ENCODE data around the gene AAMP.

Gene AAMP

DNA sequence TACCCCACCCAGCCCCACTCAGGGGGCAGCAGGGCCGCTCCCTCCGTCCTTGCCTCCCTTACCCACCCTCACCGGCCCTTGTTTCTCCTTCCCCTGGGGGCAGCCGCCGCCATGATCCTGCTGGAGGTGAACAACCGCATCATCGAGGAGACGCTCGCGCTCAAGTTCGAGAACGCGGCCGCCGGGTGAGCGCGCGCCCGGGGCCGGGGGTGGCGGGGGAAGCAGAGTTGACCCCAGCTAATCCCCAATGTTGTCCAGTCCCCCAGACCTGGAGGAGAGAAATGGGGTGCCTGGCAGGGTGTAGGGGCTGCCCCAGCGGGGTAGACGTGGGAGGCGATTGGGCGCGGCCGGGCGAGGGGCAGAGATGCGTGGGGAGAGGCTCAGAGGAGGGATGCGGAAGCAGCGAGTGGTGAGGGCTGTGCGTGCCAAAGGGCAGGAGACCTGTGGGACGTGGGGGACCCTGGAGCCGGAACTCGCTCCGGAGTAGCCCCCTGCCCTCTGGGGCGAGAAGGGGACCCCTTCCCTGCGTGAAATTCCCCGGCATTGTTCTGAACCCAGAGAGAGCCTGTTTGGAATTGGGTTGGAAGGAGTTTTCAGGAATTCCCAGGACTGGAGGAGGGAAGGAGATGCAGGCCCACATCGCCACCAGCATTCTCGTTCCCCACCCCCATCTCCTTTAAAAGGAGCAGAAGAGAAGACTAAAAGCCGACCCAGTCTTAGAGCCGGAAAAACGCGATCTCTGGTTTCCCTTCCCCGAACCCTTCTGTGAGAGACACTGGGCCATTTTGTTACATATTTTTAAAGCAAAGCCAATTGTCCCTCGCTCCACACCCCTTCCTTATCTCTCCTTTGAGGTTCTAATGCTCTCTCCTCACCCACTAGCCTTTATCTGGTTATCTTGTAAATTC lies 52.3 kb downstream of the AAMP start (continued):
- peak; percentile 77 for TF ChIP-seq SCRT1 (tag by site-specific recombination; IDR thresholded peaks at IDR 0.05; ENCODE audit: borderline replicate concordance)
- TF ChIP-seq, protein P1, sequence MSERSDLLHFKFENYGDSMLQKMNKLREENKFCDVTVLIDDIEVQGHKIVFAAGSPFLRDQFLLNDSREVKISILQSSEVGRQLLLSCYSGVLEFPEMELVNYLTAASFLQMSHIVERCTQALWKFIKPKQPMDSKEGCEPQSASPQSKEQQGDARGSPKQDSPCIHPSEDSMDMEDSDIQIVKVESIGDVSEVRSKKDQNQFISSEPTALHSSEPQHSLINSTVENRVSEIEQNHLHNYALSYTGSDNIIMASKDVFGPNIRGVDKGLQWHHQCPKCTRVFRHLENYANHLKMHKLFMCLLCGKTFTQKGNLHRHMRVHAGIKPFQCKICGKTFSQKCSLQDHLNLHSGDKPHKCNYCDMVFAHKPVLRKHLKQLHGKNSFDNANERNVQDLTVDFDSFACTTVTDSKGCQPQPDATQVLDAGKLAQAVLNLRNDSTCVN (tag by site-specific recombination; optimal IDR thresholded peaks at IDR 0.05) = peak; percentile 81
- peak; percentile 26; the same call in 1 of the 2 replicates for TF ChIP-seq ZNF335 (tag by site-specific recombination; conservative IDR thresholded peaks at IDR 0.05)
- no peak for TF ChIP-seq ZBTB8A (tag by site-specific recombination; IDR thresholded peaks at IDR 0.05)
- TF ChIP-seq BCL11B (tag by site-specific recombination; IDR thresholded peaks at IDR 0.05; ENCODE audit: low read depth) = no peak
- no peak for TF ChIP-seq ZNF776 (tag by site-specific recombination; IDR thresholded peaks at IDR 0.05; ENCODE audit: borderline replicate concordance)
- TF ChIP-seq ZNF600 (tag by site-specific recombination; IDR thresholded peaks at IDR 0.05) = peak; percentile 72
- TF ChIP-seq, protein P2, sequence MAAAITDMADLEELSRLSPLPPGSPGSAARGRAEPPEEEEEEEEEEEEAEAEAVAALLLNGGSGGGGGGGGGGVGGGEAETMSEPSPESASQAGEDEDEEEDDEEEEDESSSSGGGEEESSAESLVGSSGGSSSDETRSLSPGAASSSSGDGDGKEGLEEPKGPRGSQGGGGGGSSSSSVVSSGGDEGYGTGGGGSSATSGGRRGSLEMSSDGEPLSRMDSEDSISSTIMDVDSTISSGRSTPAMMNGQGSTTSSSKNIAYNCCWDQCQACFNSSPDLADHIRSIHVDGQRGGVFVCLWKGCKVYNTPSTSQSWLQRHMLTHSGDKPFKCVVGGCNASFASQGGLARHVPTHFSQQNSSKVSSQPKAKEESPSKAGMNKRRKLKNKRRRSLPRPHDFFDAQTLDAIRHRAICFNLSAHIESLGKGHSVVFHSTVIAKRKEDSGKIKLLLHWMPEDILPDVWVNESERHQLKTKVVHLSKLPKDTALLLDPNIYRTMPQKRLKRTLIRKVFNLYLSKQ (tag by site-specific recombination; IDR thresholded peaks at IDR 0.05; ENCODE audit: borderline replicate concordance) = no peak
- TF ChIP-seq ZFHX2 (tag by site-specific recombination; conservative IDR thresholded peaks at IDR 0.05) = peak; percentile 96
- no peak for TF ChIP-seq TRIM28 (IDR thresholded peaks at IDR 0.05; ENCODE audit: borderline replicate concordance, low read length)
- TF ChIP-seq MEIS1 (CRISPR knock-in tag; IDR thresholded peaks at IDR 0.05; ENCODE audit: borderline replicate concordance) = no peak

DNA sequence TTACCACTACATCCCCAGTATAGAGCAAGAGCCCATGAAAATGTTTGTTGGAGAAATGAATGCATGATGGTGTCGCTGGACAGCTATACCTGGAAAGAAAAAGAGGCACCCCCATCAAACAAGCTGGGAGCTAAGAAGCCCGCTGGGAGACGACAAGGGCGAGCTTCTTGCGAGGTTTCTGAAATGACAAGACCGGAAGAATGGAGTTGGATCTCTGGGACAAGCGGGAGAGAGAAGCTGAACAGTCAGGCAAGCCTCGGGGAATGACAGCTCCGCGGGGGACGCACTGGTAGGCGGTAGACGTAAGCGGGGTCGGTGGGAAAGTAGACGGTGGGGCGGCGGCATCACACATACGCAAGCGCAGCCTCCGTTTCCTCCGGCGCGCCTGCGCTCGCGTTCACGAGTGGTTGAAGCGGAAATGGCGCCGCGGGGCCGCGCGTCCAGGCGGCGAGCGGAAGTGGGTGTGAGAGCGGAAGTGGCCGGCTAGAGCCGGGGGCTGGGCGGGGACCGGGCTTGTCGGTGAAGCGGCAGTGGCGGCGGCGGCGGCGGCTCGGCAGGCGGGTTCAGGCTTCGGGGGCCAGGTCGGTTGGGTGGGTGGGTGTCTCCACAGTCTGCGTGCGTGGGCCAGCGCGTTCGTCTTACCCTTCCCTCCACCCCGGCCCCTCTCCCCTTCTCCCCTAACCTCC lies 53.1 kb downstream of the AAMP start, which contains the start of gene ARPC2:
Gene ARPC2, plus strand, starts transcription at position 516 of the 686 bp plus-strand sequence. CDS start 282 bp downstream, outside the sequence.
- Histone ChIP-seq H3K27ac (ENCODE audit: extremely low read depth, low read depth, low read length) (peak within 1 kb of the TSS; percentile 81), H3K36me3 (ENCODE audit: control insufficient read depth in 2 of 2, insufficient read depth in 1 of 2, low read length in 2 of 2) (peaks cover 0 to 18% of the 10 kb centered on the region in 2 experiments; a peak in 2 of 3 replicates), H3K4me3 (ENCODE audit: low read depth, low read length) (peak within 1 kb of the TSS; percentile 95), H3K9me3 (ENCODE audit: control insufficient read depth, insufficient read depth, low read depth, low read length) (no peaks in the 10 kb centered on the region), H3K4me1 (ENCODE audit: control insufficient read depth, insufficient read depth, low read length) (peaks cover 19% of the 10 kb centered on the region; the same call in 1 of the 2 replicates)
- CTCF ChIA-PET = interaction anchor here (1.8 kb wide), 1 partner anchor 14 kb away, joined by 3 read pairs; no protein-coding TSS in a partner anchor
- POLR2A ChIA-PET = interaction anchor here (0.7 to 1.4 kb wide), 4 partner anchors 9 to 53 kb away, joined by 3 to 9 read pairs (median 6); partner anchors contain the start of genes AAMP and PNKD
- TF ChIP-seq, protein P3, sequence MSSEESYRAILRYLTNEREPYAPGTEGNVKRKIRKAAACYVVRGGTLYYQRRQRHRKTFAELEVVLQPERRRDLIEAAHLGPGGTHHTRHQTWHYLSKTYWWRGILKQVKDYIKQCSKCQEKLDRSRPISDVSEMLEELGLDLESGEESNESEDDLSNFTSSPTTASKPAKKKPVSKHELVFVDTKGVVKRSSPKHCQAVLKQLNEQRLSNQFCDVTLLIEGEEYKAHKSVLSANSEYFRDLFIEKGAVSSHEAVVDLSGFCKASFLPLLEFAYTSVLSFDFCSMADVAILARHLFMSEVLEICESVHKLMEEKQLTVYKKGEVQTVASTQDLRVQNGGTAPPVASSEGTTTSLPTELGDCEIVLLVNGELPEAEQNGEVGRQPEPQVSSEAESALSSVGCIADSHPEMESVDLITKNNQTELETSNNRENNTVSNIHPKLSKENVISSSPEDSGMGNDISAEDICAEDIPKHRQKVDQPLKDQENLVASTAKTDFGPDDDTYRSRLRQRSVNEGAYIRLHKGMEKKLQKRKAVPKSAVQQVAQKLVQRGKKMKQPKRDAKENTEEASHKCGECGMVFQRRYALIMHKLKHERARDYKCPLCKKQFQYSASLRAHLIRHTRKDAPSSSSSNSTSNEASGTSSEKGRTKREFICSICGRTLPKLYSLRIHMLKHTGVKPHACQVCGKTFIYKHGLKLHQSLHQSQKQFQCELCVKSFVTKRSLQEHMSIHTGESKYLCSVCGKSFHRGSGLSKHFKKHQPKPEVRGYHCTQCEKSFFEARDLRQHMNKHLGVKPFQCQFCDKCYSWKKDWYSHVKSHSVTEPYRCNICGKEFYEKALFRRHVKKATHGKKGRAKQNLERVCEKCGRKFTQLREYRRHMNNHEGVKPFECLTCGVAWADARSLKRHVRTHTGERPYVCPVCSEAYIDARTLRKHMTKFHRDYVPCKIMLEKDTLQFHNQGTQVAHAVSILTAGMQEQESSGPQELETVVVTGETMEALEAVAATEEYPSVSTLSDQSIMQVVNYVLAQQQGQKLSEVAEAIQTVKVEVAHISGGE (tag by site-specific recombination; conservative IDR thresholded peaks at IDR 0.05; ENCODE audit: low read depth) = peak; percentile 81
- TF ChIP-seq CTCF (tag by site-specific recombination; IDR thresholded peaks at IDR 0.05) = peak; percentile 16; the same call in 1 of the 2 replicates
- TF ChIP-seq ZNF514 (tag by site-specific recombination; IDR thresholded peaks at IDR 0.05) = no peak
- TF ChIP-seq GLIS2 (tag by site-specific recombination; IDR thresholded peaks at IDR 0.05) = peak; percentile 90
- TF ChIP-seq ZNF391 (tag by site-specific recombination; IDR thresholded peaks at IDR 0.05; ENCODE audit: borderline replicate concordance, low read depth) = peak; percentile 45; the same call in 1 of the 2 replicates
- TF ChIP-seq ZEB2 (tag by site-specific recombination; IDR thresholded peaks at IDR 0.05) = peak; percentile 61
- peak; percentile 62 for TF ChIP-seq ZIC2 (tag by site-specific recombination; IDR thresholded peaks at IDR 0.05)
- TF ChIP-seq PRDM10 (tag by site-specific recombination; IDR thresholded peaks at IDR 0.05) = peak; percentile 31; the same call in 1 of the 2 replicates
- TF ChIP-seq, protein P1 (tag by site-specific recombination; optimal IDR thresholded peaks at IDR 0.05) = peak; percentile 98

All from HEK293 (cell line).